ENCODE results near the gene FDXR. TPM values are rescaled to one million over a fixed set of nuclear protein-coding genes. Genes with fewer than 3 reads are reported as not detected.
"Not testable (repeated sequence)": the region's sequence is repeated elsewhere in the genome, so short reads cannot be mapped to it uniquely, and the experiment has no call there.

The FDXR gene, protein sequence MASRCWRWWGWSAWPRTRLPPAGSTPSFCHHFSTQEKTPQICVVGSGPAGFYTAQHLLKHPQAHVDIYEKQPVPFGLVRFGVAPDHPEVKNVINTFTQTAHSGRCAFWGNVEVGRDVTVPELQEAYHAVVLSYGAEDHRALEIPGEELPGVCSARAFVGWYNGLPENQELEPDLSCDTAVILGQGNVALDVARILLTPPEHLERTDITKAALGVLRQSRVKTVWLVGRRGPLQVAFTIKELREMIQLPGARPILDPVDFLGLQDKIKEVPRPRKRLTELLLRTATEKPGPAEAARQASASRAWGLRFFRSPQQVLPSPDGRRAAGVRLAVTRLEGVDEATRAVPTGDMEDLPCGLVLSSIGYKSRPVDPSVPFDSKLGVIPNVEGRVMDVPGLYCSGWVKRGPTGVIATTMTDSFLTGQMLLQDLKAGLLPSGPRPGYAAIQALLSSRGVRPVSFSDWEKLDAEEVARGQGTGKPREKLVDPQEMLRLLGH
- polyA plus RNA-seq (ENCODE audit: insufficient read length in 3 of 3): 1 to 10 TPM; 5.9 to 7.2 (median 6.6) TPM

DNA sequence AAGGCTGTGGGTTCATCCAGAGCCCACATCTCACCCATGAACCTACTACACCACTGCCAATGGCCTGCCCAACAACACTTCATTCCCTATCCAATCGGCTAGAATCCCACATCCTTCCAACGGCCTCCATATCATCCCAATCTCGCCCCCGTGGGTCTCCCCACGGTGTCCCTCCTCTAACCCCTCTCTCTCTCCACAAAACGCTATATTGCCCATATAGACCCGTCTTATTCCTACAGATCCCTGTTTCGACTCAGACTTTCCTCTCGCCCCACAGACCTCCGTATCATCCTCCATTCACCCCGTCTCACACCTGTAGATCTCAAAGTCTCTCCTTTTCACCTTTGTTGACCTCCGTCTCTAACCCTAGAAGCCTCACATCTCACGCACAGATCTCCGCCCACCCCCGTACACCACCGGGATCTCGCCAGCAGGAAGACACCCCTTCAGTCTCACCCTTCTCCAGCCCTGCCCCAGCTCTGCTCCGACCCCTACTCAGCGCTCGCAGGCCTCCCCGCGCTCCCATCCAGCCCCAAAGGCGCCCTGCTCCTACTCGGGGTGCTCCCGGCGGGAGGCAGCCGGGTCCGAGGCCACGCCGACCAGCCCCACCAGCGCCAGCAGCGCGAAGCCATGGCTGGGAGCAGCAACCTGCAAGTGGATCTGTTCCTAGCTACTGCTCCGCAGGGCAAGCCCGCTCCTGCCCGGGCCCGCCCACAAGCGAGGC lies at the start of gene FDXR:
Gene FDXR (minus strand): TSS at position 682 of the 724 bp plus-strand sequence. CDS start 50 bp downstream, at position 632.
- DNase-seq (ENCODE audit: low read depth in 3 of 3, low spot score in 2 of 3): no peak

DNA sequence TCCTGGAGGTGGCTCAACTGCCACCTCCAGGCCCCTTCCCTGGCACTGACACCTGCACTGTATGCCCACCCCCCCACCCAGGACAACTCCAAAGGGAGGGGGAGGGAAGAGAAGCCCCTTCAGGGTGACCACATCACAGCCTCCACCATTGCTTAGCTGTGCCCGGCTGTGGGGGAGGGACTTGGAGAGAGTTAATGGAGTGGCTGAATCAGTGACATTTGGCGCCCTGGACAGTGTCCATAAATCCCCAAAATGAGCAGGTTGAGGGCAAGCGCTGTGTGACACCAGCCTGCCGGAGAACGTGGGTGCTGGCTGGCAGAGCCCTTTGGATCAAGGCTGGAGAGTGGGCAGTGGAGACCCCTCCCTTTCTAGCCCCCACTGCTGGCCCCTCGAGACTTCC lies 49.4 kb upstream of the FDXR start:
- no peak for DNase-seq (ENCODE audit: low read depth in 3 of 3, low spot score in 2 of 3)

- no peak for DNase-seq (ENCODE audit: low read depth in 3 of 3, low spot score in 2 of 3)
These were observed 49.0 kb upstream of the FDXR start for GRCh38 chr17:74921769-74922168.

DNA sequence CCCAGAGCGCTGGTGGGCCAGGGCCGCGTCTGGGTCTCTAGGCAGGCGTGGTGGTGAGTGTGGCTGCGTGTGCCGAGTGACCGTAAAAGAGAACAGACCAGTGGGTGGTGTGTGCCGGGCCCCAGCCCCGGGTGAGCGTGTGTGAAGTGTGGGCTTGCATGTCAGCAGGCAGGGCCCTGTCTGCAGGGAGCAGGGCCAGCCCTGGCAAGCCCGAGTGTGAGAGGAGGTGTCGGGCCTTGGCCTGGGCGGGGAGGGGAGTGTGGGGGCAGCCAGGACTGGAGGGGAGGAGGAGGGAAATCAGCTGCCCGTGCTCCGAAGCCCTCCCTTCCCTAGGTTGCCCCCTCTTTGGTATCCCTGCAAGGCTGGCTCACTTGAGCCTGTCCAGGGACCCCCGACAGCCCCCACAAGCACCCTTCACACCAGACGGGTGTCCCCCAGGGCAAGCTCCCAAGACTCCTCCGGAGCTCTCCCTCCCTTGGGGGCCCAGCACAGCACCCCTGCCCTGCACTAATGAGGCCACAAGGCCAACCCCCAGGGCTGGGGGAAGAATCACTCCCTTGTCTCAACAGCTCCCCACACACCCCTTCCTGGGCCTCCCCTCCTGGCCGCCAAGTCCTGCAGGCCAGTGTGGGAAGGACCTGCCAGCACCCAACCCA lies 48.4 kb upstream of the FDXR start:
- no peak for DNase-seq (ENCODE audit: low read depth in 3 of 3, low spot score in 2 of 3)

DNA sequence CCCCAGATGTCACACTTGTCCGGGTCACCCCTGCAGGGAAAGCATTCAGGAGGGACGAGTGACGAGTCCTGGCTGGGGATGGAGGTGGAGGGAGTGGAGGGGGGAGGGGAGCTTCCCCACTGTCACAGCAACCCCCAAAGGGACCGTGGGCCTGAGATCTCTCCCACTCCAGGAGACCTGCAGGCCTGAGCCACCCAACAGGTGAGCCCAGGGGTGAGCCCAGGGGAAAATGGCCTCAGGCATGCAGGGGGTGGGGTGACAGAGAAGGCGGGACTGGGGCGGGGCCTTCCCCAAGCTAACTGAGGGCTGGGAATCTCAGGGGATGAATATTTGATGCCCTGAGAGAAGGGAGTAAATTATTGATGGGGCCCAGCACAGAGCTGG lies 47.8 kb upstream of the FDXR start:
- DNase-seq (ENCODE audit: low read depth in 3 of 3, low spot score in 2 of 3): no peak

DNA sequence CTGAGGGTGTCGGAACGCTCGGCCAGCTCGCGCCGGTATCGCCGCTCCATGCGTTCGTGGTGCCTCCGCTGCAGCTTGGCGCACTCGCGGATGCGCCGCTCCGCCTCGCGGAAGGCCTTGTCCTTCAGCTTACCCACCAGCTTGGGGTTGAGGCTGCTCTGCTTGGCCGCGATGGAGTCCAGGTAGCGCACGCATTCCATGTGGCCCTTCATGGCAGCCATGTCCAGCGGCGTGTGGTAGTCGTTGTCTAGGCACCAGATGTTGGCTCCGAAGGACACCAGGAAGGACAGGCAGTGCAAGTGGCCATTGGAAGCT lies 47.5 kb upstream of the FDXR start:
- no peak for DNase-seq (ENCODE audit: low read depth in 3 of 3, low spot score in 2 of 3)

DNA sequence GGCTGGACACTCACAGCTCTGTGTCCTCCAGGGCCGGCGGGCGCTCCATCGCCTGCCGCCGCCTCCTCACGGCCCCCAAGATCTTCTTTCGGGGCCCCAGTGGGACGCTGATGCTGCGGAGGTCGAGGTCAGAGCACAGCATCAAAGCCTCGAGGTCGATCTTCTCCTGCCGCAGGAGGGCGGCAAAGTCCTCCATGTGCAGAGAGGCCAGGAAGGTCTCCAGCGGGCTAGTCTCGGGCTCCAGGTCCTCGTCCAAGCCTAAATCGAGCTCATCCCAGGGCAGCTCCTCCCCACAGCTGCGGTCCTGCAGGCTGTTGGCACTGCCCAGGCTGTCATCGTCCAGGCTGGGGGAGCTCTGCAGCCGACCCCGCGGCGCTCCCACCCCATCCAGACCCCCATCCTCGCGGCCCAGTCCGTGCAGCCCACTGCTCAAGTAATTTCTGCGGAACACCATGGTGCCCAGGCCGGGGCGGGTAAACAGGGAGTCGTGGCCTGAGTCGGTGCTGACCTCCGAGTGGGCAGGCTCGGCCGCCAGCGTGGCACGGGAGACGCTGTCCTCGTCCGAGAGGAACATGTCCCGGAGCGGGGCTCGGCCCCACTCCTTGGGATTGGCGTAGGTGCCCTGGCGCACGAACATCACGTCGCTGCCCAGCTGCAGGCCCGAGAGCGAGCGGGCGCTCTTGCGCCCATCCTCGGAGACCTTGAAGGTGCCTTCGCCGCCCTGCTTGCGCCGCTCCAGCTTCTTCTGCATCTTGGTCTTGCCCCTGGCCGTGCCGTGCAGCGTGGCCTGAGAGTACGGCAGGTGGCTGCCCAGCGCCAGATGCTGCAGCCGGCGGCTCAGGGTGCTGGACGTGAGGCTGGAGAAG lies 46.9 kb upstream of the FDXR start:
- no peak for DNase-seq (ENCODE audit: low read depth in 3 of 3, low spot score in 2 of 3)

GRCh38 chr17:74918906-74919305 lies 46.1 kb upstream of the FDXR start:
- no peak for DNase-seq (ENCODE audit: low read depth in 3 of 3, low spot score in 2 of 3)

DNA sequence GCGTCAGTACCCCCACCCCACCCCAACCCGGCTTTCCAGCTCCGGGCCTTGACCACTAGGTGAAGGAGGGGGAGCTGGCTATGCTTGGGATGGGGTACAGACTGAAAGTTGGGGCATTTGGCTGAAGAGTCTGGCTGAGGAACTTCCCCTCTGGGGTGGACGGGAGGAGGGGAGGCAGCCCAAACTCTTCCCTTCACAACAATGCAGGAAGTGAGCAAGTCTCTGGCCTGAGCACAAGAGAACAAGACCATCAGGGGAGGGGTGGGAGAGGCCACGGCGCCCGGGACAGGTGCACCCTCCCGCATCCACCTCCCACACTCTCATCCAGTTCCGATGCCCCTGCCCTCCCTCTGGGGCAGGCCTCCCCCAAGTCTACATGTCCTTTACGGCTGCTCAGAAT lies 44.6 kb upstream of the FDXR start:
- DNase-seq (ENCODE audit: low read depth in 3 of 3, low spot score in 2 of 3): no peak

GRCh38 chr17:74916851-74917199 lies 44.0 kb upstream of the FDXR start:
- DNase-seq (ENCODE audit: low read depth in 3 of 3, low spot score in 2 of 3): no peak

- DNase-seq (ENCODE audit: low read depth in 3 of 3, low spot score in 2 of 3): no peak
These were observed 43.5 kb upstream of the FDXR start for GRCh38 chr17:74916136-74916850.

- not testable (repeated sequence) for DNase-seq (ENCODE audit: low read depth in 3 of 3, low spot score in 2 of 3)
These were observed 38.6 kb upstream of the FDXR start for GRCh38 chr17:74911423-74911822.

DNA sequence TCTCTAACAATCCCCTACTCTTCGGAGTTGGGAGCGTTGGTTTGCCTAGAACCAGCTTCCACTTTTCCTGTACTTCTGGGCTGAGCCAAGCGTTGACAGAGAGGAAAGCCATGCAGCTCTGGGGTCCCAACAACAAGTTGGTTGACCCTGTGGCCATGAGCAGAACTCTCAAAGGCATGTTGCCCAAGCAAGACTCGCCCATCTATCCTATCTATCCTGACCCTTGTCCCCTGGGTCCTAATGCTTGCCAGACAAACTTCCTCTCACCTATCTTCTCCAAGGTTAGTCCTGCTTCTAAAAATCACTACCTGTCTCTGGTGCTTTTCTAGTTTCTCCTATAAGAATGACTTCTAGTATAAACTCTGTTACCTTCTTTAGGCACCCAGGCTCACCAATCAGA lies 36.3 kb upstream of the FDXR start:
- not testable (repeated sequence) for DNase-seq (ENCODE audit: low read depth in 3 of 3, low spot score in 2 of 3)

- no peak for DNase-seq (ENCODE audit: low read depth in 3 of 3, low spot score in 2 of 3)
These were observed 34.2 kb upstream of the FDXR start for GRCh38 chr17:74907012-74907411.

DNA sequence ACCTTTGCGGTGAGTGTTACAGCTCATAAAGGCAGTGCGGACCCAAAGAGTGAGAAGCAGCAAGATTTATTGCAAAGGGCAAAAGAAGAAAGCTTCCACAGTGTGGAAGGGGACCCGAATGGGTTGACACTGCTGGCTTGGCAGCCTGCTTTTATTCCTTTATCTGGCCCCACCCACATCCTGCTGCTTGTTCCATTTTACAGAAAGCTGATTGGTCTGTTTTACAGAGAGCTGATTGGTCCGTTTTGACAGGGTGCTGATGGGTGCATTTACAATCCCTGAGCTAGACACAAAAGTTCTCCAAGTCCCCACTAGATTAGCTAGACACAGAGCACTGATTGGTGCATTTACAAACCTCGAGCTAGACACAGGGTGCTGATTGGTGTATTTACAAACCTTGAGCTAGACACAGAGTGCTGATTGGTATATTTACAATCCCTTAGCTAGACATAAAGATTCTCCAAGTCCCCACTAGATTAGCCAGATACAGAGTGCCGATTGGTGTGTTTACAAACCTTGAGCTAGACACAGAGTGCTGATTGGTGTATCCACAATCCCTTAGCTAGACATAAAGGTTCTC lies 33.5 kb upstream of the FDXR start:
- not testable (repeated sequence) for DNase-seq (ENCODE audit: low read depth in 3 of 3, low spot score in 2 of 3)

DNA sequence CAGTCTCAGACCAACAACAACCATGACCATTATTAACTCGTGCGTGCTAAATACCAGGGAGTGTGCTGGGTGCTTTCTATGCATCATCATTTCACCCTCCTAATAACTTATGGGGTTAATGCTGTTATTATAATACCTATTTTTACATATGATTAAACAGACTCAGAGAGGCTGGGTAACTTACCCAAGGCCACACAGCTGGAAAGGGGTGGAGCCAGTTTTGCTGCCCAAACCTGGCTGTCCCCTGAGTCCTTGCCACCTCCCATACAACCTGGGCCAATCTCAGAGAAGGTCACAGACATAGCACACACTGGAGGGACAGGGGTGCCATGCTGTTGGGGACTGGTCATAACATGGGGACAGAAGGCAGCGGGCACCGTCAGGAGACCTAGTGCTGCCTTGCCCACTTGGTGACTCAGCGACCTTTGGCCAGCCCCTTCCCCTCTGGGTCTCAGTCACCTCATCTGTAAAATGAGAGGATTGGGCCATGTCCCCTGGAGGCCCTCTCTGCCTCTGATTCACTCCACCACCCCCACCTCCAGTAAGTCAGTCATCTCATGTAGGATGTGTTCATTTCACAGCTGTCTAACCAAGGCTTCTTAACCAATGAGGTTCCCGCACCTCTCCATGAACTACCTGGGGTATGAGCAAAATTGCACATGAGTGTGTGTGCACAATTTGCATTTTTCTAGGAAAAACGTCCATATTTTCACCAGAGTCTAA lies 32.1 kb upstream of the FDXR start:
- no peak for DNase-seq (ENCODE audit: low read depth in 3 of 3, low spot score in 2 of 3)

- no peak for DNase-seq (ENCODE audit: low read depth in 3 of 3, low spot score in 2 of 3)
These were observed 30.9 kb upstream of the FDXR start for GRCh38 chr17:74903671-74904070.

DNA sequence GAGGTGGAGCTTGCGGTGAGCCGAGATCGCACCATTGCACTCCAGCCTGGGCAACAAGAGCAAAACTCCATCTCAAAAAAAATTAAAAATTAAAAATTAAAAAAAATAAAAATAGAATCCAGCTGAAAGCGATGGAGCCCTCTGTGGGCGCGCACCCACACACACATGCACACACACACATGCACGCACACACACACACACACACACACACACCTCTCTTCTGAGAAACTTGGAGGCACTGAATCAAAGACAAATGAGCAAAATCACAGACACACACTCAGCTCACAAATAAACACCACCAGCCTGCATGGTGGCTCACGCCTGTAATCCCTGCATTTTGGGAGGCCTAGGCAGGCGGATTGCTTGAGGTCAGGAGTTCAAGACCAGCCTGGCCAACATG lies 30.2 kb upstream of the FDXR start:
- no peak for DNase-seq (ENCODE audit: low read depth in 3 of 3, low spot score in 2 of 3)
